ENCODE data around the gene ACO2.

The ACO2 gene

GRCh38 chr22:41550952-41551491 lies 82.1 kb downstream of the ACO2 start:
- no peak for TF ChIP-seq EZH2phosphoT487 (IDR thresholded peaks at IDR 0.05; ENCODE audit: borderline replicate concordance, low read length)
- TF ChIP-seq, protein P1, sequence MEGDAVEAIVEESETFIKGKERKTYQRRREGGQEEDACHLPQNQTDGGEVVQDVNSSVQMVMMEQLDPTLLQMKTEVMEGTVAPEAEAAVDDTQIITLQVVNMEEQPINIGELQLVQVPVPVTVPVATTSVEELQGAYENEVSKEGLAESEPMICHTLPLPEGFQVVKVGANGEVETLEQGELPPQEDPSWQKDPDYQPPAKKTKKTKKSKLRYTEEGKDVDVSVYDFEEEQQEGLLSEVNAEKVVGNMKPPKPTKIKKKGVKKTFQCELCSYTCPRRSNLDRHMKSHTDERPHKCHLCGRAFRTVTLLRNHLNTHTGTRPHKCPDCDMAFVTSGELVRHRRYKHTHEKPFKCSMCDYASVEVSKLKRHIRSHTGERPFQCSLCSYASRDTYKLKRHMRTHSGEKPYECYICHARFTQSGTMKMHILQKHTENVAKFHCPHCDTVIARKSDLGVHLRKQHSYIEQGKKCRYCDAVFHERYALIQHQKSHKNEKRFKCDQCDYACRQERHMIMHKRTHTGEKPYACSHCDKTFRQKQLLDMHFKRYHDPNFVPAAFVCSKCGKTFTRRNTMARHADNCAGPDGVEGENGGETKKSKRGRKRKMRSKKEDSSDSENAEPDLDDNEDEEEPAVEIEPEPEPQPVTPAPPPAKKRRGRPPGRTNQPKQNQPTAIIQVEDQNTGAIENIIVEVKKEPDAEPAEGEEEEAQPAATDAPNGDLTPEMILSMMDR (IDR thresholded peaks at IDR 0.05; ENCODE audit: low read depth, low read length, poor library complexity, severe bottlenecking): no peak
- H3K27ac ChIP-seq (ENCODE audit: low read depth, low read length): no peak overlapping the region
- H3K4me2 ChIP-seq (ENCODE audit: low read length): no peak overlapping the region
- H3K9me3 ChIP-seq (ENCODE audit: control insufficient read depth, insufficient read depth, low read length): no peaks in the 10 kb centered on the region
- no peaks in the 10 kb centered on the region for H3K4me1 ChIP-seq (ENCODE audit: control insufficient read depth, low read length)
- H4K20me1 ChIP-seq (ENCODE audit: control insufficient read depth, insufficient read depth, low read depth, low read length): no peaks in the 10 kb centered on the region
- H3K9me2 ChIP-seq (replicated peaks; ENCODE audit: control insufficient read depth, low read length): no peaks in the 10 kb centered on the region
- no peaks in the 10 kb centered on the region for H3K36me3 ChIP-seq (ENCODE audit: control insufficient read depth, low read length)
- H3K79me2 ChIP-seq (ENCODE audit: control insufficient read depth, low read length): no peaks in the 10 kb centered on the region
- H3K27me3 ChIP-seq (ENCODE audit: control insufficient read depth, low read length): peaks cover 6% of the 10 kb centered on the region; the same call in 1 of the 2 replicates
- no peaks in the 10 kb centered on the region for H3F3A ChIP-seq (ENCODE audit: control insufficient read depth, insufficient read depth)
- H3K4me3 ChIP-seq (ENCODE audit: low read length): no peak overlapping the region

DNA sequence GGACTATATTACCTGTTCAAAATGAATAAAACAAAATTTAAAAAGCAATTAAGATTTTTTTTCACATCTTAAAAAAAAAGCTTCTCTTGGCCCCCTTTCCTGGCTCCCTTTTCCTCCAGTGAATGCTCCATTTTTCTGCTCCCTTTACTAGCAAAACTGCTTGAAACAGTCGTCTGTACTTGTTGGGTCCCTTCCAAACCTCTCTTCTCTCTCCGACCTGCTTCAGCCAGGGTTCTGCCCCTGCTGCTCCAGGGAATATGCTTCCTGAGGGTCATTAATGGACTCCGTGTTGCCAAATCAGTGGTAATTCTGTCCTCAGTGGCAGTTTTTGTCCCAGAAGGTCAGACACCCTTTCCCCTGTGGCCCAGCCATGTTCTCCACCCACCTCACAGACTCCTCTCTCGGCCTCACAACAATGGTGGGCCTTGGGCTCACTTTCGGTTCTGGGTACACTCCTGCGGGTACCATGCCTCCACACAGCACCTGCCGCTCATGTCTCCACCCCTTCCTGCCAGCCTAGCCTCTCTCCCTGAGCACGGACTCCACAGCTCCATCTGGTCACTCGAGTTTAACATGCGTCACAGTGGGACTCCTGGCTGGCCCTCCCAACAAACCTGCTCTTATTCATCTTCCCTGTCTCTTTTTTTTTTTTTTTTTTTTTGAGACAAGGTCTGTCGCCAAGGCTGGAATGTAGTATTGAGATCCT lies 83.1 kb downstream of the ACO2 start:
- no peaks in the 10 kb centered on the region for H3K9me2 ChIP-seq (replicated peaks; ENCODE audit: control insufficient read depth, low read length)
- TF ChIP-seq EZH2phosphoT487 (IDR thresholded peaks at IDR 0.05; ENCODE audit: borderline replicate concordance, low read length): no peak
- TF ChIP-seq, protein P1 (IDR thresholded peaks at IDR 0.05; ENCODE audit: low read depth, low read length, poor library complexity, severe bottlenecking): no peak
- no peak overlapping the region for H3K27ac ChIP-seq (ENCODE audit: low read depth, low read length)
- H3K27me3 ChIP-seq (ENCODE audit: control insufficient read depth, low read length): peaks cover 10% of the 10 kb centered on the region; the same call in 1 of the 2 replicates
- no peaks in the 10 kb centered on the region for H3K9me3 ChIP-seq (ENCODE audit: control insufficient read depth, insufficient read depth, low read length)
- no peaks in the 10 kb centered on the region for H3K79me2 ChIP-seq (ENCODE audit: control insufficient read depth, low read length)
- peak overlapping the region; percentile 37; the same call in 1 of the 2 replicates for H3K4me2 ChIP-seq (ENCODE audit: low read length)
- no peaks in the 10 kb centered on the region for H4K20me1 ChIP-seq (ENCODE audit: control insufficient read depth, insufficient read depth, low read depth, low read length)
- no peak overlapping the region for H3K4me3 ChIP-seq (ENCODE audit: low read length)
- no peaks in the 10 kb centered on the region for H3K4me1 ChIP-seq (ENCODE audit: control insufficient read depth, low read length)
- H3F3A ChIP-seq (ENCODE audit: control insufficient read depth, insufficient read depth): no peaks in the 10 kb centered on the region
- H3K36me3 ChIP-seq (ENCODE audit: control insufficient read depth, low read length): no peaks in the 10 kb centered on the region

- H3K27me3 ChIP-seq (ENCODE audit: control insufficient read depth, low read length): peaks cover 20% of the 10 kb centered on the region
- no peaks in the 10 kb centered on the region for H3K36me3 ChIP-seq (ENCODE audit: control insufficient read depth, low read length)
- H3K27ac ChIP-seq (ENCODE audit: low read depth, low read length): no peak overlapping the region
- H3K9me2 ChIP-seq (replicated peaks; ENCODE audit: control insufficient read depth, low read length): no peaks in the 10 kb centered on the region
- H3K79me2 ChIP-seq (ENCODE audit: control insufficient read depth, low read length): no peaks in the 10 kb centered on the region
- H4K20me1 ChIP-seq (ENCODE audit: control insufficient read depth, insufficient read depth, low read depth, low read length): no peaks in the 10 kb centered on the region
- H3K4me3 ChIP-seq (ENCODE audit: low read length): no peak overlapping the region
- H3F3A ChIP-seq (ENCODE audit: control insufficient read depth, insufficient read depth): no peaks in the 10 kb centered on the region
- no peaks in the 10 kb centered on the region for H3K4me1 ChIP-seq (ENCODE audit: control insufficient read depth, low read length)
- H3K9me3 ChIP-seq (ENCODE audit: control insufficient read depth, insufficient read depth, low read length): no peaks in the 10 kb centered on the region
- H3K4me2 ChIP-seq (ENCODE audit: low read length): no peak overlapping the region
- TF ChIP-seq, protein P1 (IDR thresholded peaks at IDR 0.05; ENCODE audit: low read depth, low read length, poor library complexity, severe bottlenecking): no peak
- no peak for TF ChIP-seq EZH2phosphoT487 (IDR thresholded peaks at IDR 0.05; ENCODE audit: borderline replicate concordance, low read length)
Observed at GRCh38 chr22:41555325-41555982, 86.5 kb downstream of the ACO2 start.
